GM10847 (cell line): Measurements from ENCODE around the gene SEMA4G.
A peak's percentile ranks its signal among the peaks of the same experiment; 100 is the strongest.

Experiments
- POLR2A ChIP-seq: IDR thresholded peaks from 2 replicates; pipeline ENCODE4 v1.6.1; 2011; ENCODE audit not compliant: insufficient read length; ENCODE audit errors: extremely low read depth

Gene SEMA4G

DNA sequence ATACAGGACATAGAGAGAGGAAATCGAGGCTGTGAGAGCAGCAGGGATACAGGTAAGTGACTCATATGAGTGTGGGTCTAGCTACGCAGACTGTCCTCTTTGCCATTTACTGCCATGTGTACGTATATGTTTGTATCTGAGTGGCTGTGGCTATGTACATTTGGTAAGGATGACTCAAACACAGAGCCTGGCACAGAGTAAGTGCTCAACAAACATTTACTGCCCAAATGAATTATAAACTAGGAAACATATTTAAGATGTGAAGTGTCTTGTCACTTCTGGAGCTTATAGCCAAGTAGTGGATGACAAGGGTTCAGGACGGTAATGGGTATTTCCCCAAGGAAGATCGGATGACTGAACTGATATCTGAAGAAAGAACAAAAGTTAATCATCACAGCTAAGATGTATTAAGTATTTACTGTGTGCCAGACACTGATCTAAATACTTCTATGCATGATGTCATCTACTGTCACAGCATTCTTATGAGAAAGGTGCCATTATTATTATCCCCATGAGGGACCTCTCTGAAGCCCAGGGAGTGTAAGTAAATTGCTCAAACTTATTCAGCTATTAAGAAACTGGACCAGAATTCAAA lies 12.0 kb downstream of the SEMA4G start:
- no peak for TF ChIP-seq POLR2A

DNA sequence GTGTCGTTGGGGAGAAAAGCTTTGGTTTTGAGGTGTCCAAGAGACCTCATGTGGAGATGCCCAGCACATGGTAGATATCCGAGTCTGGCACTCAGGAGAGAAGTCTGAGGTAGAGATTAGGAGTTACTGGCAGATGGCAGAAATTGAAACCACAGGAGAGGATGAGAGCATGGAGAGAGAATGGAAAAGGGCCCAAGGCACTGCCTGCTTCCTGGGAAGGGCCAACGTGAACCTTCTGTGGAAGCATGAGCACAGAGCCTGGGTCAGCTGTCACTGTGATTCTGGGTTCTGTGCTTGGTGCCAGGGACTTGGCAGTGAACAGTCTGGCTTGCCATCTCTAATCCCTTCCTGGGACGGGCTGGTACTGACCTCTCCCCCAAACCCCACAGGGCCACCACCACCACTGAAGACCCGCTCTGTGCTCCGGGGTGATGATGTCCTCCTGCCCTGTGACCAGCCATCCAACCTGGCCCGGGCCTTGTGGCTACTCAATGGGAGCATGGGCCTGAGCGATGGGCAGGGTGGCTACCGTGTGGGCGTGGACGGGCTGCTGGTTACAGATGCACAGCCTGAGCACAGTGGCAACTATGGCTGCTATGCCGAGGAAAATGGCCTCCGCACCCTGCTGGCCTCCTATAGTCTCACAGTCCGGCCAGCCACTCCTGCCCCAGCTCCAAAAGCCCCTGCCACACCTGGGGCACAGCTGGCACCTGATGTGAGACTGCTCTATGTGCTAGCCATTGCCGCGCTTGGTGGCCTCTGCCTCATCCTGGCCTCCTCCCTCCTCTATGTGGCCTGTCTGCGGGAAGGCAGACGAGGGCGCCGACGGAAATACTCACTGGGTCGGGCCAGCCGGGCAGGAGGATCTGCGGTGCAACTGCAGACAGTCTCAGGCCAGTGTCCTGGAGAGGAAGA lies 13.9 kb downstream of the SEMA4G start:
- no peak for TF ChIP-seq POLR2A

DNA sequence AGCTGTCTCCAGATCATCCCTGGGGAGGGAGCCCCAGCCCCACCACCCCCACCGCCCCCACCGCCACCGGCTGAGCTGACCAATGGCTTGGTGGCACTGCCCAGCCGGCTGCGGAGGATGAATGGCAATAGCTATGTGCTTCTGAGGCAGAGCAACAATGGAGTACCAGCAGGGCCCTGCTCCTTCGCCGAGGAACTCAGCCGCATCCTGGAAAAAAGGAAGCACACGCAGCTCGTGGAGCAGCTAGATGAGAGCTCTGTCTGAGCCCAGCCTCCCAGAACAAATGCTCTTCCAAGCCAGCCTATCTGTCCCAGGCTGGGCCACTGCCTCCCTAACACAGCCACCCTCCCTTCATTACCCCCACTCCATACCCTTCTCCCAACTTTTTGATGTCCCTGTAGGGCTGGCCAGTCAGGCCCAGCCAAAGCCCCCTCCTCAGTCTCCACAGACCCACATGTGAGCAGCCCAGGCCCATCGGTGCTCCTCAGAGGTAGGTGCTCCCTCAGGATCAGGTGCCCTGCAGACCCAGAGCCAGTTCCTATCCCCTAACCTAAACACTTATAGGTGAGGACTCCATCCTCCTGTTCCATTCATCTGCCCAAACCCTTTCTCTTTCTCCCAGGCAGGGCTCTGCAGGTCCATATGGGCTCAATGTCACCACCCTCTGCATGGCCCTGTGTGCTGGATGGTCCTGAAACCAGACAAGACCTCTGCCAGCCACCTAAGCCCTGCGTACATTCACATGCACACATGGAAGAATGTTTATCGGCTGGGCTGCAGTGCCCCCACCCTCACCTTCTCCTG lies 14.8 kb downstream of the SEMA4G start:
- TF ChIP-seq POLR2A, result no peak

DNA sequence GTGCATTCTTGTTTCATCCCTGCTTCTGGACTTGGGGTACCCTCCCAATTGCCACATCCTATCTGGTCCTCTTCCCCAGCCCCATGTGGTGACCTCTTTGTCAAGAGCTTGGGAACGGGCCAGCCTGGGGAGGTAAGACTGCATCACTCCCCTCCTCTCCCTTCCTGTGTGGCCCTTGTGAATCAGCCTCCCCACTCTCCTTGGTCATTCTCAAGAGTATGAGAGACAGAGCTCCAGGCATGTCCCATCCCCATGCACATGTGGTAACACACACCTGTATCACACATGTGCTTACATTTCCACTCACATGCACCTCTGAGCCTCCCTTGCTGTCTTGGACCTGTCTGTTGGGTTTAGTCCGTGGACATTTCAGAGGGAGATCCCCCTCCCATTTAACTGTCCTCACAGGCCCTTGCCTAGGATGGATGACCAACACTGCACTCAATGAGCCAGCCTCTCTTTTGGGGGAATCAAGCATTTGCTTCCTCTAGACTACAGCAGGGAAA lies 15.4 kb downstream of the SEMA4G start:
- no peak for TF ChIP-seq POLR2A

DNA sequence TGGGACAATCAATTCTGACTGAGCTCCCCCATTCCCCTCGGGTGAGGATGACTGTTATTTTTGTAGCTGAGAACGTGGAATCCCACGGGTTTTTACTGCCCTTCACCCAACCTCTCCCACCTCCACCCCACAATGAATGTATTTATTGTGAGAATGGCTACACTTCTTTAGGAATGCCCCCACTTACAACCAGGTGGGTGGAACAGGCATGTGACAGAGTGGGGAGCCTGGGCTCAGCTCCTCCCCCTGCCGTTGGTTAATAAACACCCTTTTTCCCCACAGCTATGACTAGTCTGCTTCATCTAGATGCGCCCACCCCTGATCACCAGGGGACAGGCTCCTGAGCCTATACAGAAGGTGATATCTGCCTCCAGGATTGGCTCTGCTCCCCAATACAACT lies 16.0 kb downstream of the SEMA4G start:
- no peak for TF ChIP-seq POLR2A

DNA sequence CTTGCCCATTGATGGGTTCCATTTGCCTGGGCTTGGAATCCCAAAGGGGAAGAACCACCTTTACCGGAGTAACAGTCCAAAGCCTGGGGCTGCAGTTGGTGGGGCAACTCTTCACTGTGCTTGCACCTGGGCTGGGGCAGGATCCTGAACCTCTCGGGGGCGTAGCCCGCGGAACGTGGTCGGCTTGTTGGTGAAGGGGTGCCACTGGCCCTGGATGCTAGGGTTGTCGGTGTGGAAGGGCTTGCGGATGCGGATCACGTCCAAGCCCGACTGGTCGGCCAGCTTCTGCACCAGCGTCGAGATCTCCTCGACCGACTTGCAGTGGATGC lies 17.3 kb downstream of the SEMA4G start:
- TF ChIP-seq POLR2A, result no peak

GRCh38 chr10:100986952-100987684 lies 17.8 kb downstream of the SEMA4G start, which contains the start of the genes MRPL43 and TWNK:
Gene MRPL43 (minus strand): TSS chr10:100987497. CDS start chr10:100987443, 54 bp downstream.
Gene TWNK (plus strand): TSS chr10:100987543. CDS start chr10:100988211, 668 bp downstream.
- TF ChIP-seq POLR2A, result peak; percentile 73

DNA sequence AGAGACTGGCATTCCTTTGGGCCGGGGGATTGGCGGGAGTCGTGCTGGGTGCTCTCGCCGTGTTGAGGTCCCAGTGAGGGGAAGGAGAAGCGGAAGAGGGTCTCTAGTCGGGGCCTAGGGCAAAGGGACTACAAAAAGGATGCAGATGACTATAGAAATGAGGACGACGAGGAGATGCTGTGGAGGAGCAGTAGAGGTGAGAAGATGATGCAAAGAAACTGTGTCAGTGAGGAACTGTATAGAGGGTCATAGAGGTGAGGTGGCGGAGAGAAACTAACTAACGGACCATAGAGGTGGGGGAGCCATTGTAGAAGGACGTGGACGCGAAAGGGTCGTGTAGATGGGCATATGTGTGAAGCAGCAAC lies 18.4 kb downstream of the SEMA4G start:
- TF ChIP-seq POLR2A, result no peak

DNA sequence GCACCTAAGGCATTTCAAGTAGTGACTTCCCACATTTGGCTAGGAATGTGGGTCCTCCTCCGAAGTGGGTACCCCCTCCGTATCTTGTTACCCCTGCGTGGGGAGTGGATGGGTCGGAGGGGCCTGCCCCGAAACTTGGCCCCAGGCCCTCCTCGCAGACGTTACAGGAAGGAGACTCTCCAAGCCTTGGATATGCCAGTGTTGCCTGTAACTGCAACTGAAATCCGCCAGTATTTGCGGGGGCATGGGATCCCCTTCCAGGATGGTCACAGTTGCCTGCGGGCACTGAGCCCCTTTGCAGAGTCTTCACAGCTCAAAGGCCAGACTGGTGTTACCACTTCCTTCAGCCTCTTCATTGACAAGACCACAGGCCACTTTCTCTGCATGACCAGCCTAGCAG lies 18.9 kb downstream of the SEMA4G start:
- TF ChIP-seq POLR2A, result no peak

- no peak for TF ChIP-seq POLR2A
Observed at GRCh38 chr10:100989088-100989487, 19.8 kb downstream of the SEMA4G start.

GRCh38 chr10:100993986-100994708 lies 24.8 kb downstream of the SEMA4G start:
- no peak for TF ChIP-seq POLR2A

DNA sequence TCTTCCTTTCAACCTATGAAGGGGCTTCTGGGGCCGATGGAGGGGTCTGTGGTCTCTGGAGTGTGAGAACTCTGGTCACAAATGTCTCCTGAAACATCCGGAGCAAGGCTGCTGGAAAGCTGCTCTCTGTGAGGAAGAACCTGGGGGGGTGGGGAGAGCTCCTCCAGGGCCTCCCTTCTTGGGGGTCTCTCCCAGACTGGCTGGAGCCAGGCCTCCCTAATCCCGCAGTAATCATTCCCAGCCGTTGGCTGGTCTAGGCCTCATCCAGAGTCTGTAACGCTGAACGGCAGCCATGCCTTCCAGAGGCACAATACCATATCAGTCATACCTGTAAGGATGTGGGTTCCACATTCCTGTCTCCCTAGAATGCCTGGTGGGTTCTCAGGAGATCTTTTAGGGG lies 25.9 kb downstream of the SEMA4G start:
- no peak for TF ChIP-seq POLR2A

DNA sequence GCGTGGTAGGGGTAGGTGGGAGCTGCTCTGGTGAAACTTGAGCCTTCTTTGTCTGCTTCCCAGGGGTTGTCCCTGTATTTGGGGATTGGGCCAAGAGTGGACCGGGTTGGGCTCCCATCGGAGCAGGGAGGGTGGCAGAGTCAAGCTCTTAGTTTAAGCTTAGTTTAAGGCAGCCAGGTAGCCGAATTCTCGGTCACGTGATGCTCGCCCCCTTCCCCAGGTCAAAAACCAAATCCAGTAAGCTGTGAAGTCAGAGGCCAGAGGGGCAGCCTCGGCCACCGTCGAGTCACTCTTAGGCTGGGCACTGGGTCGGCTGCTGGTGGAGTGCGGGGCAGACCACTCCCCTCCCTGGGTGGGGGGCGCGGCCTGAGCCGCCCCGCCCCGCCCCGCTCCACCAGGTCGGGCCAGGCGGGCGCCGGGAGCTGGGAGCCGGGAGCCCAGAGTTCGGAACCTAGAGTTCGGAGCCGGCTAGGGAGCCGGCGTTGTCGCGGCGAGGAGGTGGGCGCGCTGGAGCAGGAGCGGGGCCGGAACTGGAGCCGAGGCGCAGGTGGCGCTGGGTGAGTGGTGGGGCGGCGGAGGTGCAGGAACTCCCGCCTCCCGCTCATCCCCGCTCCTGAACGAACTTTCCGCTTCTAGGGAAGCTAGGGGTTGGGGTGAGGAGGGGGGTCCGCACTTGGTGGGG lies 27.5 kb downstream of the SEMA4G start:
- TF ChIP-seq POLR2A, result no peak
